Type B pancreatic cell (in vitro differentiated cells): ENCODE measurements around the gene SUN3. TPM values are rescaled to one million over a fixed set of nuclear protein-coding genes. Genes with fewer than 3 reads are reported as not detected.

Experiments
- DNase-seq: peaks from one replicate; pipeline ENCODE4 v3.0.0; 2021; ENCODE audit warnings: mixed read lengths; ENCODE audit not compliant: unreplicated experiment; ENCODE audit errors: extremely low spot score
- H3K27ac Mint-ChIP-seq: 2 replicates; pipeline ENCODE4 v1.8.0; 2021; ENCODE audit warnings: mild to moderate bottlenecking, mixed read lengths
- H3K27me3 Mint-ChIP-seq: 2 replicates; pipeline ENCODE4 v1.8.0; 2021; ENCODE audit warnings: mixed read lengths
- H3K36me3 Mint-ChIP-seq: 2 replicates; pipeline ENCODE4 v1.8.0; 2021; ENCODE audit warnings: mixed read lengths
- H3K4me1 Mint-ChIP-seq: one replicate; pipeline ENCODE4 v1.8.0; 2021; ENCODE audit warnings: mixed read lengths; ENCODE audit not compliant: unreplicated experiment
- H3K4me3 Mint-ChIP-seq: 2 replicates; pipeline ENCODE4 v1.8.0; 2021; ENCODE audit warnings: mild to moderate bottlenecking, mixed read lengths
- H3K9me3 Mint-ChIP-seq: 2 replicates; pipeline ENCODE4 v1.8.0; 2021; ENCODE audit warnings: mixed read lengths
- CTCF ChIP-seq: fragments of 200-600 bp; sonication (generic); conservative IDR thresholded peaks from 2 replicates; pipeline ENCODE4 v1.5.0; 2021; ENCODE audit warnings: antibody characterized with exemption, mild to moderate bottlenecking
- total RNA-seq: library from RNA; stranded (reverse); gene quantifications from 2 replicates; pipeline ENCODE4 v1.2.1, GENCODE V29; 2021; ENCODE audit warnings: low replicate concordance

SUN3 gene
- total RNA-seq, 1 donor from 2014 or later, result not detected

- no peak for TF ChIP-seq CTCF
- Mint-ChIP-seq H3K4me1 (no peaks in the 10 kb centered on the region), H3K27me3 (peaks cover 71% of the 10 kb centered on the region), H3K9me3 (no peaks in the 10 kb centered on the region), H3K27ac (no peak overlapping the region), H3K4me3 (no peak overlapping the region), H3K36me3 (no peaks in the 10 kb centered on the region)
- no peak for DNase-seq
Observed at GRCh38 chr7:48031111-48031510, 2.2 kb upstream of the SUN3 start.

- no peak overlapping the region for H3K4me3 Mint-ChIP-seq
Observed at GRCh38 chr7:48025624-48026023, 3.3 kb downstream of the SUN3 start.

GRCh38 chr7:48017674-48018073, 11.2 kb downstream of the SUN3 start:
- H3K27me3 Mint-ChIP-seq, result peaks cover 11% of the 10 kb centered on the region
- no peaks in the 10 kb centered on the region for H3K9me3 Mint-ChIP-seq
- DNase-seq, result no peak
- no peaks in the 10 kb centered on the region for H3K4me1 Mint-ChIP-seq
- no peaks in the 10 kb centered on the region for H3K36me3 Mint-ChIP-seq
- H3K4me3 Mint-ChIP-seq, result no peak overlapping the region
- no peak overlapping the region for H3K27ac Mint-ChIP-seq
- TF ChIP-seq CTCF, result no peak

More at GRCh38 chr7:48025624-48026023, 3.3 kb downstream of the SUN3 start:
- Mint-ChIP-seq H3K36me3 (no peaks in the 10 kb centered on the region), H3K27ac (no peak overlapping the region), H3K4me1 (no peaks in the 10 kb centered on the region), H3K9me3 (no peaks in the 10 kb centered on the region), H3K27me3 (peaks cover 37% of the 10 kb centered on the region)
- no peak for DNase-seq
- TF ChIP-seq CTCF, result no peak

- no peak overlapping the region for H3K4me3 Mint-ChIP-seq
- TF ChIP-seq CTCF, result no peak
- H3K36me3 Mint-ChIP-seq, result no peaks in the 10 kb centered on the region
- H3K27ac Mint-ChIP-seq, result no peak overlapping the region
- no peak for DNase-seq
- H3K4me1 Mint-ChIP-seq, result no peaks in the 10 kb centered on the region
- no peaks in the 10 kb centered on the region for H3K9me3 Mint-ChIP-seq
- H3K27me3 Mint-ChIP-seq, result peaks cover 11% of the 10 kb centered on the region
Observed at GRCh38 chr7:48016641-48017040, 12.3 kb downstream of the SUN3 start.

- no peak for TF ChIP-seq CTCF
- H3K36me3 Mint-ChIP-seq, result no peaks in the 10 kb centered on the region
- no peaks in the 10 kb centered on the region for H3K4me1 Mint-ChIP-seq
- H3K27me3 Mint-ChIP-seq, result no peaks in the 10 kb centered on the region
- no peak overlapping the region for H3K4me3 Mint-ChIP-seq
- H3K9me3 Mint-ChIP-seq, result no peaks in the 10 kb centered on the region
- H3K27ac Mint-ChIP-seq, result no peak overlapping the region
- no peak for DNase-seq
Observed at GRCh38 chr7:48011951-48012350, 17.0 kb downstream of the SUN3 start.

GRCh38 chr7:48011323-48011722, 17.6 kb downstream of the SUN3 start:
- Mint-ChIP-seq H3K27ac (no peak overlapping the region), H3K36me3 (no peaks in the 10 kb centered on the region), H3K9me3 (no peaks in the 10 kb centered on the region), H3K4me3 (no peak overlapping the region), H3K27me3 (no peaks in the 10 kb centered on the region), H3K4me1 (no peaks in the 10 kb centered on the region)
- no peak for DNase-seq
- no peak for TF ChIP-seq CTCF
